HEK293 (cell line): Measurements from ENCODE around the gene CDH10.

Experiments
- CTCF ChIA-PET: fragments of 350-600 bp; formaldehyde crosslinking; extraction: SDS; loops from one replicate; lab custom pipeline; 2021; ENCODE audit warnings: antibody characterized with exemption; lab: Yijun Ruan, JAX
- POLR2A ChIA-PET: fragments of 300-600 bp; formaldehyde crosslinking; extraction: SDS; loops from one replicate; lab custom pipeline; 2020; ENCODE audit warnings: antibody characterized with exemption, inconsistent platforms; lab: Yijun Ruan, JAX
- H3K27ac ChIP-seq: fragments of 200-500 bp; sonication (Bioruptor generic); 2 replicates; pipeline ENCODE4 v1.5.1; 2014; ENCODE audit warnings: low read depth, low read length, control low read depth, inconsistent platforms; ENCODE audit errors: extremely low read depth
- H3K36me3 ChIP-seq, 2 experiments: fragments of 200-500 bp in 1 of 2; sonication (Bioruptor generic) in 1 of 2; 1 replicate in 1 of 2; 2 replicates in 1 of 2; pipeline ENCODE4 v1.5.1; 2014 to 2017; ENCODE audit warnings: inconsistent platforms in 2 of 2, low read length in 2 of 2; ENCODE audit not compliant: control insufficient read depth in 2 of 2, insufficient read depth in 1 of 2
- H3K4me1 ChIP-seq: fragments of 200-500 bp; sonication (Bioruptor generic); 2 replicates; pipeline ENCODE4 v1.5.1; 2014; ENCODE audit warnings: mild to moderate bottlenecking, low read length, inconsistent platforms; ENCODE audit not compliant: control insufficient read depth, insufficient read depth
- H3K4me3 ChIP-seq: 2 replicates; pipeline ENCODE4 v1.5.1; 2011; ENCODE audit warnings: low read depth, mild to moderate bottlenecking, control low read depth, low read length, moderate library complexity
- H3K9me3 ChIP-seq: fragments of 200-500 bp; sonication (Bioruptor generic); 2 replicates; pipeline ENCODE4 v1.5.1; 2014; ENCODE audit warnings: low read depth, low read length, inconsistent platforms; ENCODE audit not compliant: control insufficient read depth, insufficient read depth
- BCL11B ChIP-seq: fragments of 450-650 bp; formaldehyde crosslinking; IDR thresholded peaks from 2 replicates; pipeline ENCODE4 v1.5.1; 2016; ENCODE audit warnings: low read depth, missing biosample characterization, missing genetic modification characterization
- OSR2 ChIP-seq: fragments of 450-650 bp; formaldehyde crosslinking; IDR thresholded peaks from 2 replicates; pipeline ENCODE4 v1.5.1; 2016; ENCODE audit warnings: missing biosample characterization, missing genetic modification characterization
- ZBTB21 ChIP-seq: fragments of 450-650 bp; formaldehyde crosslinking; IDR thresholded peaks from 2 replicates; pipeline ENCODE4 v1.5.1; 2017; ENCODE audit warnings: missing biosample characterization, missing genetic modification characterization
- ZFP3 ChIP-seq: fragments of 450-650 bp; formaldehyde crosslinking; IDR thresholded peaks from 2 replicates; pipeline ENCODE4 v1.5.1; 2016; ENCODE audit warnings: low read depth, missing biosample characterization, missing genetic modification characterization
- ZFP41 ChIP-seq: fragments of 450-650 bp; formaldehyde crosslinking; IDR thresholded peaks from 2 replicates; pipeline ENCODE4 v1.5.1; 2016; ENCODE audit warnings: missing biosample characterization, missing genetic modification characterization, borderline replicate concordance
- ZNF169 ChIP-seq: fragments of 450-650 bp; formaldehyde crosslinking; IDR thresholded peaks from 2 replicates; pipeline ENCODE4 v1.5.1; 2016; ENCODE audit warnings: missing biosample characterization, missing genetic modification characterization
- ZNF266 ChIP-seq: fragments of 450-650 bp; formaldehyde crosslinking; IDR thresholded peaks from 2 replicates; pipeline ENCODE4 v1.5.1; 2016; ENCODE audit warnings: missing biosample characterization, missing genetic modification characterization, low read depth
- ZNF280C ChIP-seq: fragments of 450-650 bp; formaldehyde crosslinking; IDR thresholded peaks from 2 replicates; pipeline ENCODE4 v1.5.1; 2016; ENCODE audit warnings: missing biosample characterization, missing genetic modification characterization
- ZNF398 ChIP-seq: fragments of 450-650 bp; formaldehyde crosslinking; IDR thresholded peaks from 2 replicates; pipeline ENCODE4 v1.5.1; 2017; ENCODE audit warnings: missing biosample characterization, missing genetic modification characterization
- ZNF518A ChIP-seq: fragments of 450-650 bp; formaldehyde crosslinking; conservative IDR thresholded peaks from 2 replicates; pipeline ENCODE4 v1.5.1; 2016; ENCODE audit warnings: low read depth, missing biosample characterization, missing genetic modification characterization
- ZNF580 ChIP-seq: fragments of 450-650 bp; formaldehyde crosslinking; IDR thresholded peaks from 2 replicates; pipeline ENCODE4 v1.5.1; 2016; ENCODE audit warnings: missing biosample characterization, missing genetic modification characterization
- ZNF830 ChIP-seq: fragments of 450-650 bp; IDR thresholded peaks from 2 replicates; pipeline ENCODE4 v1.5.0; 2018; ENCODE audit warnings: missing biosample characterization, missing genetic modification characterization, low read depth, mild to moderate bottlenecking, moderate library complexity
- TF ChIP-seq, protein P1 (sequence below): fragments of 450-650 bp; formaldehyde crosslinking; IDR thresholded peaks from 2 replicates; pipeline ENCODE4 v1.5.1; 2016; ENCODE audit warnings: missing biosample characterization, missing genetic modification characterization, borderline replicate concordance
- TF ChIP-seq, protein P2 (sequence below): fragments of 450-650 bp; formaldehyde crosslinking; IDR thresholded peaks from 2 replicates; pipeline ENCODE4 v1.5.1; 2016; ENCODE audit warnings: missing biosample characterization, missing genetic modification characterization, low read depth
- TF ChIP-seq, protein P3 (sequence below): fragments of 450-650 bp; IDR thresholded peaks from 2 replicates; pipeline ENCODE4 v1.5.1; 2018; ENCODE audit warnings: missing biosample characterization, mild to moderate bottlenecking, missing genetic modification characterization

The CDH10 gene

GRCh38 chr5:24487368-24488229, 157.2 kb downstream of the CDH10 start:
- Histone ChIP-seq H3K9me3 (no peaks in the 10 kb centered on the region), H3K27ac (no peak overlapping the region), H3K4me1 (no peaks in the 10 kb centered on the region), H3K4me3 (no peak overlapping the region), H3K36me3 (no peaks in the 10 kb centered on the region)
- ChIA-PET POLR2A (no interaction called here), CTCF (interaction anchor here (0.5 to 1.3 kb wide), 3 partner anchors 9 to 80 kb away, joined by 3 to 4 read pairs (median 4); no protein-coding TSS in a partner anchor)
- TF ChIP-seq ZNF830 (tag by site-specific recombination) = no peak
- TF ChIP-seq, protein P1, sequence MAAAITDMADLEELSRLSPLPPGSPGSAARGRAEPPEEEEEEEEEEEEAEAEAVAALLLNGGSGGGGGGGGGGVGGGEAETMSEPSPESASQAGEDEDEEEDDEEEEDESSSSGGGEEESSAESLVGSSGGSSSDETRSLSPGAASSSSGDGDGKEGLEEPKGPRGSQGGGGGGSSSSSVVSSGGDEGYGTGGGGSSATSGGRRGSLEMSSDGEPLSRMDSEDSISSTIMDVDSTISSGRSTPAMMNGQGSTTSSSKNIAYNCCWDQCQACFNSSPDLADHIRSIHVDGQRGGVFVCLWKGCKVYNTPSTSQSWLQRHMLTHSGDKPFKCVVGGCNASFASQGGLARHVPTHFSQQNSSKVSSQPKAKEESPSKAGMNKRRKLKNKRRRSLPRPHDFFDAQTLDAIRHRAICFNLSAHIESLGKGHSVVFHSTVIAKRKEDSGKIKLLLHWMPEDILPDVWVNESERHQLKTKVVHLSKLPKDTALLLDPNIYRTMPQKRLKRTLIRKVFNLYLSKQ (tag by site-specific recombination) = no peak
- no peak for TF ChIP-seq ZBTB21
- TF ChIP-seq ZNF518A (tag by site-specific recombination) = no peak
- TF ChIP-seq ZNF580 (tag by site-specific recombination) = no peak
- TF ChIP-seq ZNF398 (tag by site-specific recombination) = no peak
- no peak for TF ChIP-seq BCL11B (tag by site-specific recombination)
- TF ChIP-seq ZNF266 (tag by site-specific recombination) = no peak
- no peak for TF ChIP-seq ZNF280C
- no peak for TF ChIP-seq ZNF169
- TF ChIP-seq ZFP3 (tag by site-specific recombination) = no peak
- TF ChIP-seq, protein P2, sequence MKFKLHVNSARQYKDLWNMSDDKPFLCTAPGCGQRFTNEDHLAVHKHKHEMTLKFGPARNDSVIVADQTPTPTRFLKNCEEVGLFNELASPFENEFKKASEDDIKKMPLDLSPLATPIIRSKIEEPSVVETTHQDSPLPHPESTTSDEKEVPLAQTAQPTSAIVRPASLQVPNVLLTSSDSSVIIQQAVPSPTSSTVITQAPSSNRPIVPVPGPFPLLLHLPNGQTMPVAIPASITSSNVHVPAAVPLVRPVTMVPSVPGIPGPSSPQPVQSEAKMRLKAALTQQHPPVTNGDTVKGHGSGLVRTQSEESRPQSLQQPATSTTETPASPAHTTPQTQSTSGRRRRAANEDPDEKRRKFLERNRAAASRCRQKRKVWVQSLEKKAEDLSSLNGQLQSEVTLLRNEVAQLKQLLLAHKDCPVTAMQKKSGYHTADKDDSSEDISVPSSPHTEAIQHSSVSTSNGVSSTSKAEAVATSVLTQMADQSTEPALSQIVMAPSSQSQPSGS (tag by site-specific recombination) = no peak
- TF ChIP-seq OSR2 (tag by site-specific recombination) = no peak
- TF ChIP-seq ZFP41 (tag by site-specific recombination) = no peak
- TF ChIP-seq, protein P3, sequence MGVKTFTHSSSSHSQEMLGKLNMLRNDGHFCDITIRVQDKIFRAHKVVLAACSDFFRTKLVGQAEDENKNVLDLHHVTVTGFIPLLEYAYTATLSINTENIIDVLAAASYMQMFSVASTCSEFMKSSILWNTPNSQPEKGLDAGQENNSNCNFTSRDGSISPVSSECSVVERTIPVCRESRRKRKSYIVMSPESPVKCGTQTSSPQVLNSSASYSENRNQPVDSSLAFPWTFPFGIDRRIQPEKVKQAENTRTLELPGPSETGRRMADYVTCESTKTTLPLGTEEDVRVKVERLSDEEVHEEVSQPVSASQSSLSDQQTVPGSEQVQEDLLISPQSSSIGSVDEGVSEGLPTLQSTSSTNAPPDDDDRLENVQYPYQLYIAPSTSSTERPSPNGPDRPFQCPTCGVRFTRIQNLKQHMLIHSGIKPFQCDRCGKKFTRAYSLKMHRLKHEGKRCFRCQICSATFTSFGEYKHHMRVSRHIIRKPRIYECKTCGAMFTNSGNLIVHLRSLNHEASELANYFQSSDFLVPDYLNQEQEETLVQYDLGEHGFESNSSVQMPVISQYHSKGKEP (tag by site-specific recombination) = no peak
